Neuronal stem cell (in vitro differentiated cells): ENCODE measurements around the gene MORN5.
"Not testable (repeated sequence)": the region's sequence is repeated elsewhere in the genome, so short reads cannot be mapped to it uniquely, and the experiment has no call there.

Experiments
- DNase-seq: peaks from one replicate; pipeline ENCODE4 v3.0.0-alpha.2; 2013; ENCODE audit warnings: low spot score
- H2AFZ ChIP-seq: one replicate; pipeline ENCODE4 v1.6.1; 2013; ENCODE audit warnings: mild to moderate bottlenecking, low read length, inconsistent platforms
- H2AK5ac ChIP-seq: 2 replicates; pipeline ENCODE4 v1.6.1; 2013; ENCODE audit warnings: low read depth, mild to moderate bottlenecking, inconsistent platforms, low read length, moderate library complexity, mixed read lengths
- H2BK120ac ChIP-seq: 2 replicates; pipeline ENCODE4 v1.6.1; 2013; ENCODE audit warnings: low read depth, mild to moderate bottlenecking, inconsistent platforms, low read length, moderate library complexity, mixed read lengths
- H2BK12ac ChIP-seq: one replicate; pipeline ENCODE4 v1.6.1; 2013; ENCODE audit warnings: low read length, inconsistent platforms
- H2BK15ac ChIP-seq: 2 replicates; pipeline ENCODE4 v1.6.1; 2013; ENCODE audit warnings: mild to moderate bottlenecking, low read length, inconsistent platforms, mixed read lengths
- H2BK5ac ChIP-seq: one replicate; pipeline ENCODE4 v1.6.1; 2013; ENCODE audit warnings: inconsistent platforms, mild to moderate bottlenecking, low read length, moderate library complexity
- H3K14ac ChIP-seq: one replicate; pipeline ENCODE4 v1.6.1; 2013; ENCODE audit warnings: low read length, inconsistent platforms
- H3K18ac ChIP-seq: 2 replicates; pipeline ENCODE4 v1.6.1; 2013; ENCODE audit warnings: low read length, inconsistent platforms
- H3K23ac ChIP-seq: 2 replicates; pipeline ENCODE4 v1.6.1; 2013; ENCODE audit warnings: low read depth, mild to moderate bottlenecking, mixed read lengths, low read length, inconsistent platforms; ENCODE audit not compliant: poor library complexity
- H3K27ac ChIP-seq: replicated peaks from 3 replicates; pipeline ENCODE4 v1.5.1; 2013; ENCODE audit warnings: low read length, inconsistent platforms
- H3K27me3 ChIP-seq, 3 experiments: 2 replicates each; pipeline ENCODE4 v1.6.1; 2013; ENCODE audit warnings: low read length in 3 of 3, mild to moderate bottlenecking in 2 of 3, inconsistent platforms in 1 of 3, low read depth in 1 of 3, mixed read lengths in 1 of 3, moderate library complexity in 1 of 3; ENCODE audit not compliant: control insufficient read depth in 3 of 3, insufficient read depth in 3 of 3
- H3K36me3 ChIP-seq, 2 donors: replicated peaks in 1 of 2; 2 replicates each; pipeline ENCODE4 v1.6.1; 2013; ENCODE audit warnings: low read length in 2 of 2; ENCODE audit not compliant: control insufficient read depth in 2 of 2, insufficient read depth in 2 of 2
- H3K4ac ChIP-seq: 2 replicates; pipeline ENCODE4 v1.6.1; 2013; ENCODE audit warnings: inconsistent platforms, mild to moderate bottlenecking, low read length, moderate library complexity
- H3K4me1 ChIP-seq, 2 donors: 1 replicate in 1 of 2; 2 replicates in 1 of 2; pipeline ENCODE4 v1.6.1; 2013; ENCODE audit warnings: low read length in 2 of 2, low read depth in 1 of 2; ENCODE audit not compliant: control insufficient read depth in 2 of 2, insufficient read depth in 1 of 2
- H3K4me2 ChIP-seq: one replicate; pipeline ENCODE4 v1.6.1; 2013; ENCODE audit warnings: mild to moderate bottlenecking, low read length, inconsistent platforms; ENCODE audit not compliant: insufficient read depth, poor library complexity, severe bottlenecking
- H3K4me3 ChIP-seq, 2 donors: 2 replicates each; pipeline ENCODE4 v1.5.1; 2013; ENCODE audit warnings: low read length in 2 of 2, mild to moderate bottlenecking in 2 of 2, inconsistent platforms in 1 of 2, moderate library complexity in 1 of 2
- H3K79me1 ChIP-seq: one replicate; pipeline ENCODE4 v1.6.1; 2013; ENCODE audit warnings: low read depth, mild to moderate bottlenecking, inconsistent platforms, low read length, moderate library complexity
- H3K9ac ChIP-seq: one replicate; pipeline ENCODE4 v1.6.1; 2013; ENCODE audit warnings: mild to moderate bottlenecking, low read depth, low read length, inconsistent platforms; ENCODE audit not compliant: poor library complexity
- H3K9me3 ChIP-seq, 2 donors: replicated peaks in 1 of 2; 2 replicates each; pipeline versions ENCODE3 to v1.6.1; 2013; ENCODE audit warnings: low read length in 2 of 2, mild to moderate bottlenecking in 2 of 2, inconsistent platforms in 1 of 2, low read depth in 1 of 2, mixed read lengths in 1 of 2, moderate library complexity in 1 of 2; ENCODE audit not compliant: control insufficient read depth in 2 of 2, insufficient read depth in 1 of 2
- H4K8ac ChIP-seq: one replicate; pipeline ENCODE4 v1.6.1; 2013; ENCODE audit warnings: low read depth, mild to moderate bottlenecking, inconsistent platforms, low read length, moderate library complexity
- H4K91ac ChIP-seq: one replicate; pipeline ENCODE4 v1.6.1; 2013; ENCODE audit warnings: low read length, low read depth, mild to moderate bottlenecking, inconsistent platforms; ENCODE audit not compliant: poor library complexity
- WGBS, 2 donors: extraction: QIAGEN DNeasy Blood & Tissue Kit; methylation state at CpG; one replicate each; pipeline ENCODE4 v1.1.7; 2013; ENCODE audit warnings: missing lambda C conversion rate in 2 of 2, mixed read lengths in 1 of 2; ENCODE audit not compliant: insufficient read length in 2 of 2, insufficient replicate concordance in 1 of 2; ENCODE audit errors: extremely low coverage in 2 of 2; 5-methylcytosine and 5-hydroxymethylcytosine counted together

The MORN5 gene

GRCh38 chr9:122116448-122117173, 43.1 kb upstream of the MORN5 start:
- no peak overlapping the region for H3K23ac ChIP-seq
- no peak overlapping the region for H3K9ac ChIP-seq
- no peak overlapping the region for H3K14ac ChIP-seq
- no peak overlapping the region for H3K27ac ChIP-seq
- no CpG with 5 or more reads among the region's 10 CpGs for WGBS, 2 donors
- H2BK5ac ChIP-seq = no peak overlapping the region
- H3K4ac ChIP-seq = no peak overlapping the region
- DNase-seq = no peak
- H2BK15ac ChIP-seq = no peak overlapping the region
- H2BK120ac ChIP-seq = no peak overlapping the region
- H2BK12ac ChIP-seq = no peak overlapping the region
- H2AFZ ChIP-seq = peak overlapping the region; percentile 37
- H3K27me3 ChIP-seq = peaks cover 0 to 6% (median 0%) of the 10 kb centered on the region in 3 experiments
- no peaks in the 10 kb centered on the region for H3K9me3 ChIP-seq
- H3K4me2 ChIP-seq = no peak overlapping the region
- H3K79me1 ChIP-seq = no peaks in the 10 kb centered on the region
- peak overlapping the region; percentile 69 for H3K18ac ChIP-seq
- H3K4me3 ChIP-seq = no peak overlapping the region
- no peak overlapping the region for H4K8ac ChIP-seq
- H2AK5ac ChIP-seq = no peak overlapping the region
- H3K36me3 ChIP-seq = no peaks in the 10 kb centered on the region
- H3K4me1 ChIP-seq = peaks cover 16 to 25% of the 10 kb centered on the region in 2 donors
- H4K91ac ChIP-seq = no peak overlapping the region

GRCh38 chr9:122117241-122117640, 42.5 kb upstream of the MORN5 start:
- H4K8ac ChIP-seq, H3K9ac ChIP-seq, H3K27me3 ChIP-seq, H2AK5ac ChIP-seq, H4K91ac ChIP-seq, H3K18ac ChIP-seq, H3K9me3 ChIP-seq, H2BK120ac ChIP-seq, H2BK5ac ChIP-seq, H3K36me3 ChIP-seq, H3K14ac ChIP-seq, H2AFZ ChIP-seq, H3K79me1 ChIP-seq, H2BK12ac ChIP-seq, H3K23ac ChIP-seq, DNase-seq, H3K4me3 ChIP-seq, H3K4me2 ChIP-seq, H3K27ac ChIP-seq, H3K4ac ChIP-seq, H2BK15ac ChIP-seq: not testable (repeated sequence)
- H3K4me1 ChIP-seq = peaks cover 16 to 25% of the 10 kb centered on the region in 2 donors
- whole genome bisulfite sequencing, 2 donors = no CpG with 5 or more reads among the region's 9 CpGs

- H3K79me1 ChIP-seq = no peaks in the 10 kb centered on the region
- H2BK120ac ChIP-seq = no peak overlapping the region
- no peak overlapping the region for H4K8ac ChIP-seq
- H2AFZ ChIP-seq = no peak overlapping the region
- H3K18ac ChIP-seq = no peak overlapping the region
- no peak overlapping the region for H2BK5ac ChIP-seq
- no peak overlapping the region for H2BK15ac ChIP-seq
- peaks cover 0 to 6% (median 0%) of the 10 kb centered on the region in 3 experiments for H3K27me3 ChIP-seq
- H3K4me1 ChIP-seq = peaks cover 15 to 18% of the 10 kb centered on the region in 2 donors
- no peak overlapping the region for H3K4me3 ChIP-seq
- whole genome bisulfite sequencing, 2 donors = no CpG with 5 or more reads among the region's 5 CpGs
- H2BK12ac ChIP-seq = no peak overlapping the region
- no peaks in the 10 kb centered on the region for H3K9me3 ChIP-seq
- H2AK5ac ChIP-seq = no peak overlapping the region
- DNase-seq = no peak
- no peak overlapping the region for H3K4me2 ChIP-seq
- no peaks in the 10 kb centered on the region for H3K36me3 ChIP-seq
- no peak overlapping the region for H4K91ac ChIP-seq
- no peak overlapping the region for H3K9ac ChIP-seq
- H3K14ac ChIP-seq = no peak overlapping the region
- H3K4ac ChIP-seq = no peak overlapping the region
- no peak overlapping the region for H3K27ac ChIP-seq
- no peak overlapping the region for H3K23ac ChIP-seq
These were observed 41.2 kb upstream of the MORN5 start for GRCh38 chr9:122118343-122119165.

GRCh38 chr9:122119166-122119521, 40.6 kb upstream of the MORN5 start:
- no peak overlapping the region for H2BK15ac ChIP-seq
- peaks cover 0 to 6% (median 0%) of the 10 kb centered on the region in 3 experiments for H3K27me3 ChIP-seq
- H3K4me3 ChIP-seq = no peak overlapping the region
- H3K14ac ChIP-seq = no peak overlapping the region
- DNase-seq = no peak
- H3K79me1 ChIP-seq = no peaks in the 10 kb centered on the region
- no peak overlapping the region for H3K18ac ChIP-seq
- no peak overlapping the region for H2BK120ac ChIP-seq
- H3K4me1 ChIP-seq = peaks cover 13 to 18% of the 10 kb centered on the region in 2 donors
- no peak overlapping the region for H2AK5ac ChIP-seq
- no peak overlapping the region for H3K9ac ChIP-seq
- no peak overlapping the region for H2BK12ac ChIP-seq
- no peaks in the 10 kb centered on the region for H3K36me3 ChIP-seq
- H3K9me3 ChIP-seq = no peaks in the 10 kb centered on the region
- no peak overlapping the region for H3K4me2 ChIP-seq
- H2AFZ ChIP-seq = no peak overlapping the region
- WGBS, 2 donors = no CpG with 5 or more reads among the region's 13 CpGs
- H3K23ac ChIP-seq = no peak overlapping the region
- no peak overlapping the region for H3K4ac ChIP-seq
- H2BK5ac ChIP-seq = no peak overlapping the region
- H3K27ac ChIP-seq = no peak overlapping the region
- no peak overlapping the region for H4K8ac ChIP-seq
- H4K91ac ChIP-seq = no peak overlapping the region
